ENCODE measurements around the gene DSP. TPM values are rescaled to one million over a fixed set of nuclear protein-coding genes. Genes with fewer than 3 reads are reported as not detected.

The DSP gene
- total and polyA plus RNA-seq, 10 of the 15 experiments (the other 5 are each of a cell fraction or from before 2014, with no cell fraction given): under 0.01 to 0.36 (median 0.04) TPM; not detected in 4

DNA sequence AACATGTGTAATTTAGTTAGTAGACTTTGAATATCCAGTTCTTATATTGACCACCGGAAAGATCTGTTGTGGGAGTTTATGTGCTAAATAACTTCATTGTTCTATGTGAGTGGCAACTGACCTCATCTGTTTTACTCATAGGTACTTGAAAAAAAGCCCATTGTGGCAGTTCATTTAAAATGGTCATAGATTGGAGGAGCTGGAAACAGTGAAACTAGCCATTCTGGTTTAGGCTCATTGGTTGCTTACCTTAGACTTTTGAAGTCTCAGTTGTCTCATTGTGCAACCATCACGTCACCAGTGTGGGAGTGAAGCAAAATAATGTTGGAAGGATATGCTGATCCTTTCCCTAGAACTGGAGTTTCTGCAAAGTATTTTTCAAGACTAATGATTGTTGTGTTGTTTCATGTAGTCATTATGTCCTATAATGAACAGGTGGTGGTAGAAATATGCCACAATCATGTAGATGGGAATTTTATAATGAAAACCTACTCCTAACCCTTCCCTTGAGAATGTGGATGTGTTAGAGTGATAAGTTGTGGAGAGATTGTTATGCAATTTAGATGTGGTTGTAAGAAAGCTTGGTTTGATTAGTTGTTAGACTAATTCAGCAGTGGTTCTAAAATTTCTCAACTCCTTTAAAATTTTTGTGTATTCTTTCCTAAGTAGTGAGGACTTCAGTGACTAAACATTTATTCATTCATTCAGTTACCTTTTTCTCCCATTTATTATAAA, 18.3 kb downstream of the DSP start (continued):
- TF ChIP-seq POLR2AphosphoS2 (IDR thresholded peaks at IDR 0.05; ENCODE audit: low read depth, low read length): no peak

GRCh38 chr6:7561153-7561964, 19.9 kb downstream of the DSP start:
- Histone ChIP-seq H3K9ac (ENCODE audit: control insufficient read depth, insufficient read depth, low read length) (no peak overlapping the region), H3K27me3 (replicated peaks in 1 of 2; ENCODE audit: control insufficient read depth in 2 of 2, insufficient read depth in 2 of 2, low read length in 1 of 2) (peaks cover 1 to 4% of the 10 kb centered on the region in 2 experiments; a peak in 1 of 4 replicates), H3K9me3 (replicated peaks; ENCODE audit: control insufficient read depth, insufficient read depth, low read length) (no peaks in the 10 kb centered on the region), H3K4me3 (no peak overlapping the region), H2AFZ (ENCODE audit: control insufficient read depth, low read depth, low read length) (no peak overlapping the region), H3K27ac (ENCODE audit: control insufficient read depth, insufficient read depth) (no peak overlapping the region), H3K4me1 (ENCODE audit: control insufficient read depth, insufficient read depth, low read length) (no peaks in the 10 kb centered on the region), H4K20me1 (ENCODE audit: control insufficient read depth, insufficient read depth) (no peaks in the 10 kb centered on the region), H3K4me2 (ENCODE audit: control insufficient read depth, insufficient read depth) (no peak overlapping the region), H3K79me2 (ENCODE audit: control insufficient read depth, insufficient read depth, low read length) (no peaks in the 10 kb centered on the region), H3K36me3 (ENCODE audit: control insufficient read depth in 2 of 2, insufficient read depth in 2 of 2, low read length in 1 of 2) (no peaks in the 10 kb centered on the region)
- 45% methylated on average over 19 of the region's 19 CpGs for WGBS (ENCODE audit: insufficient coverage, insufficient replicate concordance, low lambda C conversion rate, missing lambda C conversion rate)
- POLR2A ChIA-PET: no interaction called here
- CTCF ChIA-PET: interaction anchor here (0.5 kb wide), 1 partner anchor 471 kb away, joined by 3 read pairs; no protein-coding TSS in a partner anchor
- SMC1A ChIA-PET (ENCODE audit: uncharacterized antibody, unreplicated experiment): no interaction called here
- ATAC-seq (no peak), DNase-seq (ENCODE audit: low read depth, low spot score) (no peak), FAIRE-seq (no peak)
- RAD21 ChIA-PET (ENCODE audit: unreplicated experiment): no interaction called here
- intact Hi-C loops (cut with micrococcal nuclease; ENCODE audit: unreplicated experiment): no loop called here
- TF ChIP-seq HDAC2 (IDR thresholded peaks at IDR 0.05) (no peak), ZSCAN29 (IDR thresholded peaks at IDR 0.05) (no peak), FOS (IDR thresholded peaks at IDR 0.05; ENCODE audit: borderline replicate concordance, extremely low read depth, insufficient read length) (no peak), ZZZ3 (IDR thresholded peaks at IDR 0.05; ENCODE audit: control insufficient read depth, insufficient read length, low read depth) (no peak), ZNF384 (IDR thresholded peaks at IDR 0.05; ENCODE audit: borderline replicate concordance, low read depth, low read length) (no peak)
- BruUV-seq (replicated peaks): no TSS peak
- in situ Hi-C loops (cut with MboI): no loop called here
